COLO829 (cell line): ENCODE data around the gene FAM217B.

Source experiments
- DNase-seq: peaks from one replicate; pipeline ENCODE4 v3.0.0; 2012; ENCODE audit warnings: low spot score

FAM217B gene

GRCh38 chr20:59976156-59976782, 36.1 kb downstream of the FAM217B start:
- DNase-seq = no peak

GRCh38 chr20:59977086-59977485, 36.9 kb downstream of the FAM217B start:
- DNase-seq = no peak

- no peak for DNase-seq
These were observed 42.9 kb downstream of the FAM217B start for GRCh38 chr20:59983076-59983475.

DNA sequence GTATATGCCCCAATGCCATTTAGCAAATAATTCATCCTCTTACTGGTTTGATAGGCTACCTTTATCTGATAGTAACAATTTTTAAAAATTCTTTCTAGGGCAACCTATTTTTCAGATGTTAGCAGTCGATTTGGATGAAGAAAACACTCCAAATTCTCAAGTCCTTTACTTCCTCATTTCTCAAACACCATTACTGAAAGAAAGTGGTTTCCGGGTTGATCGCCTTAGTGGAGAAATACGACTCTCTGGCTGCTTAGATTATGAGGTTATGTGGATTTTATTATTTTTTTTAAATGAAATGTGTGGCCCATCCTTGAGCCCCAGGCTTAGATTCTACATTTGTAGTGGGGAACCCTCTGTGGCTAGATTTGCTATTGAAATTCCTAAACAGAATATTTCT, 44.4 kb downstream of the FAM217B start:
- DNase-seq = no peak

- no peak for DNase-seq
These were observed 45.0 kb downstream of the FAM217B start for GRCh38 chr20:59985164-59985563.

GRCh38 chr20:59985864-59986263, 45.7 kb downstream of the FAM217B start:
- no peak for DNase-seq

GRCh38 chr20:59987135-59987534, 46.9 kb downstream of the FAM217B start:
- DNase-seq = no peak

GRCh38 chr20:59988141-59988540, 48.0 kb downstream of the FAM217B start:
- no peak for DNase-seq

DNA sequence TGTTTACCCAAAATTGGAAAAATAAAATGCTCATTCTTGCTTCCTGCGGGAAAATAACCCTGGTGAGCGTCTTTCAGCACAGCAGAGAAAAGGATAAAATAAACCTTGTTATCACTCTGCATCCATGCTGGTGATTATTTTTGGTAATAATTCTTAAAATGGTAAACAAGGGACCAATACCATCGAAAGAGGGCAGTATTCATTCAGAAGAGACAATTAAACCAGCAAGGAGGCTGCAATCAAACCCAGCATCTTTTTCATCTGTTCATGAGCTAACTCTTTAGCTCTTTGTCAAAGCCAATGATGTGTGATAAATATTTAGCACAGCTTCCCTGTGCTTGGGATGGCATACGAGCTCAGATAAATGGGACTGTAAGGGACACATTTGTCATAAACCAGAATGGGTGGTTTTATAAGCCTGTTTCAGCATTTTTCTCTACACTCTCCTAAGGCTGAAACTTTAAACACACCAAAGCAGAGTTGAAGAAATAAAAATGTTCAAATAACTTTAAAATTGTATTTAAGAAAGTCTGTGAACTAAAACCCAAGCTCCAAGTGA, 52.4 kb downstream of the FAM217B start:
- DNase-seq = no peak

DNA sequence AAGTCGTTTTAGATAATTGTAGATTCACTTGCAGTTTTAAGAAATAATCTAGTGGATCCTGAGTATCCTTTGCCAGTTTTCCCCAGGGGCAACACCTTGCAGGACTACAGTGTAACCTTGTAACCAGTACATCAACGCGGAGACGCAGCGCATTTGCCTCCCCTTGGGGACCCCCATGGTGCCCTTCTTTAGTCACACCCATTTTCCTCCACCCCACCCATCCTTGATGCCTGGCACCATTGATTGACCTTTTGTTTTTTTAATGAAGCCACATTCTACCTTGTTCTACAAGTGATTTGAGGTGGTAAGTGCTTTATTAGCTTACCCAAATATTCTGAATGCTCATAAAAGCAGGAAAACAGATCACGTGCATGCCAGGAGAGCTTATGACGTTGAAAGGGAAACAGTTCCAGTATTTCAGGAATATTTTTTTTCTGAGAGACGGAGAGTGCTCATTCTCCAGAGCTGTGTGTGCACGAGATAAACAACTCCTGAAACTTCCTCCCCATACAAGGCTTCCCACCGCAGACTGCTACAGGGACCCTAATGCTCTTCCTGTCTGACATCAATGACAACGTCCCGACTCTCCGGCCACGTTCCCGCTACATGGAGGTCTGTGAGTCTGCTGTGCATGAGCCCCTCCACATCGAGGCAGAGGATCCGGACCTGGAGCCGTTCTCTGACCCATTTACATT, 53.7 kb downstream of the FAM217B start:
- DNase-seq = no peak

DNA sequence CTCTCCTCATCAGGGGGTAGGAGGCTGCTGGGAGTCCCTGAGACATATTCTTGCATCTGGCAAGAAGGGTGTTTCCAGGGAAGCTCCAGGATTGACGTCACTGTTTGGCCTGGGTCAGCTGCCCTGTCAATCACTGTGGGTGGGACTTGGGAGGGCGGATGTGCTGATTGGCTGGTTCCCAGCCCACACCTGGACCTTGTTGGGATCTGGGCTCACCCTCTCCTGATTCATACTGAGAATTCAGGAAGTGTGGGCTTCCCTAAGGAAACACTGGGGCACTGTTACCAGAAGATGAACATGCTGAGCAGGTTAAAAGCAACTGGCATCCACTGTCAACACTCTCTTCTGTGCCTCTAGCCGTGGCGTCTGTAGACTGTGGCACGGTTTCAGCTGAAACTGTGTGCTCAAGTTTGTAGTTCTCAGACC, 54.5 kb downstream of the FAM217B start:
- no peak for DNase-seq

GRCh38 chr20:59996108-59996507, 55.9 kb downstream of the FAM217B start:
- DNase-seq = no peak

DNA sequence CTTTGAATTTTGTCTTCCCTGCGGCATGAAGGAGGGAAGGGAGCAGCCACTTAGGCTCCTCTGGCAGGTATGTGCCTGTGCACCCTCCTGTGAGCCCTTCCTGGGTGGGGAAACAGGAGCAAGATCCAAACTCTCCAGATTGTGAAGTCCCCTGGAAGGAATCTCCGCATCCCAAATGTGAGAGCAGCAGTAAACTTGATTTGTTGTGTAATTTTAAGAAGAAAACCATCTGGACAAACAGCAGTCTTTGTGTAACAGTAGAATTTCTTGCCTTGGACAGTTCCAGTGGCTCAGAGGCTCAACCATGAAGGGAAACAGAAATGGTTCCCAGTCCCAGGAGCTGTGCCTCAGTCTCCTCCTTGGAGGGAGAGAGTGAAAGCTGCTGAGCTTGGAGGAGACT, 57.7 kb downstream of the FAM217B start:
- DNase-seq = no peak
